ENCODE data around the gene FUT1.
"Not testable (repeated sequence)": the region's sequence is repeated elsewhere in the genome, so short reads cannot be mapped to it uniquely, and the experiment has no call there.

Gene FUT1

GRCh38 chr19:48768171-48768753 is 15.8 kb upstream of the FUT1 start:
- not testable (repeated sequence) for DNase-seq

DNA sequence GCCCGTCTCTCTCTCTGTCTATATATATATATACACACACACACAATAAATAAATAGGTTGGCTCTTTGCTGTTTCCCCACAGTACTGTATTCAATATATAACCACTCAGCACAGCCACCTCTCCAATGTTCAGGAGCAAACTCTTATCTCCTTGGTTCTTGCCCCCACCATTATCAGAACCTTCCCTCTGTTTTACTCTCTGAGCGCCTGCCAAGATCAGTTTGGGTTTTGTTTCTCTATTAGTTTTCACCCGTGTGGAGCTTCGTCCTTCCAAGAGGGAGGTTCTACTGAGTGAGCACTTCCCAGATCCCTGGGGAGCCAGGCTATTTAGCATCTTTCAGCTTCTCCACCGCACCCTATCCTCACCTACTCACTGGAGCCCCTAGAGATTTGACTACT is 13.4 kb upstream of the FUT1 start:
- DNase-seq = not testable (repeated sequence)

DNA sequence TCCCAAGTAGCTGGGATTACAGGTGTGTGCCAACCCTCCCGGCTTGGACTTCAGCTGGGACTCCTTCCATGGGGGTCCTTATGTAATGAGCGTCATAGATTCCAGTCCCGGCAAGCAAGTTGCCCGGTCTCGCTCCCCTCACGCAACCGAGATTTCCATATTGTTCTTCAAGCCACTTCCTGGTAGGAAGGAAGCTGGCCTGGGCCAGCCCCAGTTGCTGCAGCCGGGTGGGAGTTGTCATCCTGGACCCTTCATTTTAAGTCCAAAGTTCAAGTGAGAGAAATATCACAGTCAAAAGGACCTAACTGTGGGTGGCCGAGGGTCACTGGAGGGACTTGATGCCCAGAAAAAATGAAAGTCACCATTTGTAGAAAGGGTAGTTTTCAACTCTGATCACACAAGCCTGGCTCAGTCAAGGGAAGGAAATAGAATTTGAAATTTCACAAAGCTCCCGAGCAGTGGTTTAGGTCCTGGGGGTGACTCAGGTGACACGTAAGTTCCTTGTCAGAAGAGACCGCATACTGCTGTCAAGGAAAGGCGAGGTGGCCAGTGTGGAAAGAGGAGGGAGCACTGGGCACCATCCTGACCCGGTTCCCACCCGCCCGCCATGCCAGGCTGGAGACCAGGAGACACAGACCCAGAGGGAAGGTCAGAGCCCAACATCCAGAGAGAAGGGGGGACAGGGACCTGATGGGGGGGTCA is 8.2 kb upstream of the FUT1 start:
- DNase-seq = no peak

DNA sequence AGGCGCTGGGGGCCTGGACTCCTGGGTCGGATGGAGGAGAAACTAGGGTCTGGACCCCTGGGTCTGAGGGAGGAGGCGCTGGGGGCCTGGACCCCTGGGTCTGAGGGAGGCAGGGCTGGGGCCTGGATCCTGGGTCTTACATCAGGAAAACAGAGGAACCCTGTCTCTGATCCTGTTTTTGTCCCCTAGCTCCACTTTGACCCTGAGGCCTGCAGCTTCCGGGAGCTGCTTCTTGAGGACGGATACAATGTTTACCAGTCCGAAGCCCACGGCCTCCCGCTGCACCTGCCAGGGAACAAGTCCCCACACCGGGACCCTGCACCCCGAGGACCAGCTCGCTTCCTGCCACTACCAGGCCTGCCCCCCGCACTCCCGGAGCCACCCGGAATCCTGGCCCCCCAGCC is 5.3 kb upstream of the FUT1 start:
- DNase-seq = no peak

GRCh38 chr19:48757089-48757675 is 4.7 kb upstream of the FUT1 start:
- no peak for DNase-seq

- no peak for DNase-seq
These were observed 4.2 kb upstream of the FUT1 start for GRCh38 chr19:48756686-48757085.

- DNase-seq = no peak
These were observed 3.8 kb upstream of the FUT1 start for GRCh38 chr19:48756212-48756611.

- no peak for DNase-seq
These were observed 3.3 kb upstream of the FUT1 start for GRCh38 chr19:48755787-48756186.

- no peak for DNase-seq
These were observed 2.7 kb upstream of the FUT1 start, which contains the start of gene FGF21 for GRCh38 chr19:48755084-48755641. Gene FGF21 (plus strand): TSS chr19:48755524. CDS start chr19:48756237, 713 bp downstream.

DNA sequence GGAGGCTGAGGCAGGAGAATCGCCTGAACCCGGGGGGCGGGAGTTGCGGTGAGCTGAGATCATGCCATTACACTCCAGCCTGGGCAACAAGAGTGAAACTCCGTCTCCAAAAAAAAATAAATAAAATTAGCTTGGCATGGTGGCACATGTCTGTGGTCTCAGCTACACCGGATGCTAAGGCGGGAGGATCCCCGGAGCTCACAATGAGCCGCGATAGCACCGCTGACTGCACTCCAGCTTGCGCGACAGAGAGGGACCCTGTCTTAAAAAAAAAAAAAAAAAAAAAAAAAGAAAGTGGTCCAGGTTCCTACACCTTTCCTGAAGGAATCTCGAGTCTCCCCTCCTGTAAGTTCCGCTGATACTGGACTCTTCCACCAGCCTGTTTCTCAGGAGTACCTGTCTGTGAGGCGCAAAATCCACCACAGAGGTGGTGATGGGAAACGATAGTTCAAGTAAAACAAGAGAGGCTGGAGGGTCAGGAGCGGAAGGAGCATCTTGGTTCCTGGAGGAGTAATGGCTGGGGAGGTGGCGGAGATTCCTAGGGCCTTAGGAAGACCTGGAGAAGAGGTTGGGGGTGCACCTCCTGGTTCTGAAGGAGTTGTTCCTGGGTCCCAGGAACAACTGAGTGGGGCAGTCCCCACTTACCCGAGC is 471 bp downstream of the FUT1 start:
- DNase-seq = no peak

DNA sequence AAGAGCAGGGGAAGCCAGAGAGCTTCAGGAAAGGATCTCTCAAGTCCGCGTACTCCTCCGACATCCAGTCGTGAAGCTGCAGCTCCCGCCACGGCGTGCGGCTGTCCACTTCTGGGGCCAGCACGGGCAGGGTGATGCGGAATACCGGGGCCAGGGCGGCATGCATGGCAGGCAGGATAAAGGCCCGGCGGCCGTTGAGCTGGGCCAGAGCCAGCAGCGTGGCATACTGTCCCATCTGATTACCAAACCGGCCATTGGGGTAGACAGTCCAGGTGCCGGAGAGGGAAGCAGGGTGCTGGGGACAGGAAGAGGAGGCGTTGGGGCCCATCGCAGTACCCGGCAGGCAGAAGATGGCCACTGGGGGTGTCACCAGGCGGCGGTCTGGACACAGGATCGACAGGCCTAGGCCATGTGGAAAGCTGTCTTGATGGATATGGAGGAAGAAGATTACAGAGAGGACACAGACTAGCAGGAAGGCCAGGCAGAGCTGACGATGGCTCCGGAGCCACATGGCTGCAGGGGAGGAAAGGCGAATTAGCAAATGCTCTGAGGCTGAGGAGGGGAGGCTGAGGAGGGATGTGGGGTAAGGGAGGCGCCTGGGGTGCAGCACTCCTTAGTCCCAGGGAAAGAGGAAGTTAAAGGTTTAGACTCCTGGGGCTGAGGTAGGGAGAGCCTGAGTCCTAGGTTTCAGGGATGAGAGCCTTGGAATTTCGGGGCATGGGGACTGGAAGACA is 1.5 kb downstream of the FUT1 start:
- no peak for DNase-seq

DNA sequence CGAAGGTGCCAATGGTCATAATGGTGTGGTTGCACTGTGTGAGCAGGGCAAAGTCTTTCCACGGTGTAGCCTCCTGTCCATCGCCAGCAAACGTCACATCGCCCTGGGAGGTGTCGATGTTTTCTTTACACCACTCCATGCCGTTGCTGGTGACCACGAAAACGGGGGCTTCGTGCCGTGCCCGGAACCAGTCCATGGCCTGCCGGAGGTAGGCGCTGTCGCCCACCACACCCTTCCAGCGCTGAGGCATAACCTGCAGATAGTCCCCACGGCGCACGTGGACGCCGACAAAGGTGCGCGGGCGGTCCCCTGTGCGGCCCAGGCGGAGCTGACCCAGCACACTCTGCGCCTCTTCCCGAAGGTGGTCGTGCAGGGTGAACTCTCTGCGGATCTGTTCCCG is 2.1 kb downstream of the FUT1 start:
- no peak for DNase-seq

DNA sequence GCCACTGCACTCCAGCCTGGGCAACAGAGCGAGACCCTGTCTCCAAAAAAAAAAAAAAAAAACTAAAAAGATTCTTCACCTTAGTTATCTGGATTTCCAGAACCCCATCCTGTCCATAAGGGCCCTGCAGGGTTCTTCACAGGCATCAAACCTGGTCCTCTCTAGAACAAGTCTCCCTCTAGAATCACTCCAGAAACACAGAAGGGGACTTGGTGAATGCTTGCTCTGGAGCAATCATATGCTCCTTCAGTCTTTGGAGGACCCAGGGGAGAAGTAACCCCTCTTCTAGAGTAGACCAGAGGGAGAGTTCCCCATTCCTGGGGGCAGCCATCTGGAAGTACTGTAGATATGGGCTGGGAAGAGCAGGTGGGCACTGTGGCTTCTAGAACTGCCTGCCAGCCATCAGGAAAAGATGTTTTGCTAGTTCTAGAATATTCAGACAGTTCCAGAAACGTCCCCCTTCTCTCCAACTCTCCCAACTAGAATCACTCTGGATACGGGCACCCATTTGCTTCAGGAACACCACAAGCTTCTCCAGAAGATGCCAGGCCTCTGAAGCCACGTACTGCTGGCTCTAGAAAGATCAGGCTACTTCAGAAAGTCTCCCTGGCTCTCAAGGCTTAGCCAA is 2.8 kb downstream of the FUT1 start:
- DNase-seq = no peak

- DNase-seq = peak; percentile 83
These were observed 5.5 kb downstream of the FUT1 start, which contains the start of gene IZUMO1 for GRCh38 chr19:48746738-48747575. Gene IZUMO1 (minus strand): TSS chr19:48746909. CDS start chr19:48745859, 1,050 bp downstream.

DNA sequence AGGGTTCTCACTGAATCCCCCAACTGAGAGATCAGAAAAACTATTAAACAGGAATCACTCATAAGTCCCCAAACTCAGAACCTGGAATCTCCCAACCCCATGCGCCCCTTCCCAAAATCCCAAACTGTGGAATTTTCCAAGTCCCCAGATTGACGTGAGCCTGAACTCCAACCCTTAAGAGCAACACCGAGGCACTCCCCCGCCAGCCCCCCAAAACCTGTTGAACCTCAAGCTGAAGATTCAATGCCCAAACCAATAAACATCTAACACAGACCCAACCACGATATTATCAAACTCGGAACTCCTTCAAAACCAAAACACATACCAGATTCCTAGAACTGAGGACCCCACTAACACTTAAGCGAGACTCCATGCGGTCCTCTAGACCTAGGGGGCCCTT is 6.3 kb downstream of the FUT1 start:
- no peak for DNase-seq

GRCh38 chr19:48745208-48745995 is 7.0 kb downstream of the FUT1 start:
- DNase-seq = peak; percentile 60

DNA sequence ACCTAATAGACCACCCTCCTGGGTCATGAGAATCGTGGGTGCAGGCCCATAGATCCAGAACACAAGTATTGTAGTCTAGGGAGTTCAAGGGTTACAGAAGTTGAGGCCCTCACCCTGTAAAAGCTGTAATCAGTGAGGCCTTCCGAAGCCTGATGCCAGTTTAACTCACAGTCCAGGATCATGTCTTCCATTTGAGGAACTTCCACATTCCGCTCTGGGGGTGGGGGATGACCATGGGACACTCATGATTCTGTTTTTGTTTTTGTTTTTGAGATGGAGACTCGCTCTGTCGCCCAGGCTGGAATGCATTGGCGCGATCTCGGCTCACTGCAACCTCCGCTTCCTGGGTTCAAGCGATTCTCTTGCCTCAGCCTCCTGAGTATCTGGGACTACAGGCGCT is 10.3 kb downstream of the FUT1 start:
- no peak for DNase-seq

DNA sequence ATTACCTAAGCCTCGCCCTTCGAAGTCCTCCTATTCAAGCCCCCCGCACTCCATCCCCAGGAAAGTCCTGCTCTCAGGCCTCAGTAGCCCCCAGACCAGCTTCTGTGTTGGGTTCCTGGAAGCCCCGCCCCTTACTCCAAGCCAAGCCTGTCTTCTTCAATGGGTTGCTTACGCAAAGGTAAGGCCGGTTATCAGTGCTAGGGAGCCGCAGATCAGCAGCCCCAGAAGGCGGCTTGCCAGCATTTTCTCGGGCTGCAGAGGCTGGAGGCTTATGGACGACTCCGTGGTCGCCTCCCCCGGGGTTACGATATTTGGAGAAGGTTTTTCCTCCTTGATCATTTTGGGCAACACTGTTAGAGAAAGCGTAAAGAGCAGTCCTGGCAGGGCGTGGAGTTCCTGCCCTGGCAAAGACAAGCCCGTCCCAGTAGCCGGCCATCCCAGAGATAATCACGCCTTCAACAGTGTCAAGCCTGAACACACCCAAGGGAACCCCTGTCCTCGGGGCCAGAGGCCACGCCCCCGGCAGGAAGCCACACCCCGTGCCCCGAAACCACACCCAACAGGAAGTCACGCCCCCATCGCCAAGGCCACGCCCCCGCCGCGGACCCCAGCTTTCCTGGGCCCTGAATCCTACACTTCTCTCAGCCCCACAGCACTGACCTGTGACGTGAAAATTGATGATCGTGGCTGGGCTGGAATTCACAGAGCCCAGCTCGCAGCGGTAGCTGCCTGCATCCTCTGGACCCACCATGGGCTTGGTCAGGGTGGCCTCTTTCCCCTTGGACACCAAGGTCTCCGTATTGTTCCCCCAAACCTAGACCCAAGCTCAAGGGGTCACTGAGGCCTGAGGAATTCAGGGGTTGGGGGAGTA is 11.1 kb downstream of the FUT1 start:
- DNase-seq = no peak

Data from right forelimb (tissue), 1 donor.